A673 (cell line): ENCODE data around the gene PLB1.

Experiments used
- CTCF ChIP-seq: fragments of 300-800, 200-600 bp; sonication (generic); conservative IDR thresholded peaks from 2 replicates; pipeline ENCODE4 v1.5.1; 2017; ENCODE audit warnings: low read depth, mild to moderate bottlenecking, antibody characterized with exemption, low read length, moderate library complexity, mixed read lengths
- EZH2 ChIP-seq: fragments of 200-600 bp; sonication (generic); IDR thresholded peaks from 2 replicates; pipeline ENCODE4 v1.6.1; 2017; ENCODE audit warnings: borderline replicate concordance, low read depth, mild to moderate bottlenecking, mixed read lengths, antibody characterized with exemption, low read length; ENCODE audit not compliant: poor library complexity, severe bottlenecking

GRCh38 chr2:28492282-28492681 lies 3.6 kb upstream of the PLB1 start:
- TF ChIP-seq CTCF (no peak), EZH2 (no peak)
